K562 (cell line): ENCODE data around the gene ETFRF1. TPM values are rescaled to one million over a fixed set of nuclear protein-coding genes. Genes with fewer than 3 reads are reported as not detected.
A peak's percentile ranks its signal among the peaks of the same experiment; 100 is the strongest.

ENCODE experiments used
- ATAC-seq: fragments of 200-7000 bp; cut with Tn5 transposase; 3 replicates; pipeline ENCODE4 v1.9.1; 2020; ENCODE audit warnings: moderate library complexity
- BruUV-seq: library from RNA; stranded (reverse); fragments of 400-500 nt; replicated peaks from 2 replicates; lab custom pipeline; 2021; lab: Mats Ljungman, UMichigan
- CTCF ChIA-PET: fragments of 300-600 bp; formaldehyde crosslinking; extraction: SDS; loops from one replicate; lab custom pipeline; 2021; ENCODE audit warnings: low intra/inter-chr PET ratio; lab: Yijun Ruan, JAX
- POLR2A ChIA-PET: fragments of 300-600, 350-650 bp; sonication (Branson Sonifier 250); formaldehyde crosslinking; extraction: SDS; loops from one replicate; lab custom pipeline; 2021; ENCODE audit warnings: antibody characterized with exemption, inconsistent platforms; lab: Yijun Ruan, JAX
- DNase-seq, 4 experiments: peaks; one replicate each; pipeline versions ENCODE4 v3.0.0 to v3.0.0-alpha.2; 2011 to 2018; ENCODE audit warnings: low spot score in 3 of 4, mixed read lengths in 3 of 4; ENCODE audit errors: extremely low read depth in 1 of 4
- FAIRE-seq: peaks from 2 replicates; lab custom pipeline; 2011; peaks lifted over from hg19 to GRCh38; lab: Jason Lieb, UNC
- H2AFZ ChIP-seq: 2 replicates; pipeline ENCODE4 v1.6.0; 2011; ENCODE audit warnings: low read depth, low read length, control low read depth, inconsistent platforms
- H3K27ac ChIP-seq: fragments of 200-600 bp; 3 replicates; pipeline ENCODE4 v1.8.0; 2011; ENCODE audit warnings: low read depth, mild to moderate bottlenecking, control low read depth, inconsistent platforms, low read length, moderate library complexity, mixed read lengths; ENCODE audit errors: extremely low read depth
- H3K27me3 ChIP-seq, 2 experiments: fragments of 300-600 bp in 1 of 2; 2 replicates in 1 of 2; 3 replicates in 1 of 2; pipeline versions ENCODE4 v1.6.0 to v1.8.0; 2011; ENCODE audit warnings: inconsistent platforms in 2 of 2, low read length in 2 of 2, mild to moderate bottlenecking in 1 of 2, mixed read lengths in 1 of 2, moderate library complexity in 1 of 2; ENCODE audit not compliant: control insufficient read depth in 2 of 2, insufficient read depth in 2 of 2
- H3K36me3 ChIP-seq: fragments of 300-600 bp; 3 replicates; pipeline ENCODE4 v1.8.0; 2011; ENCODE audit warnings: mild to moderate bottlenecking, low read length, inconsistent platforms; ENCODE audit not compliant: control insufficient read depth, insufficient read depth
- H3K4me1 ChIP-seq, 2 experiments: fragments of 200-600 bp in 1 of 2; replicated peaks in 1 of 2; 2 replicates in 1 of 2; 3 replicates in 1 of 2; pipeline versions ENCODE4 v1.5.1 to v1.8.0; 2011; ENCODE audit warnings: inconsistent platforms in 2 of 2, low read length in 2 of 2, mild to moderate bottlenecking in 1 of 2, mixed read lengths in 1 of 2, moderate library complexity in 1 of 2; ENCODE audit not compliant: control insufficient read depth in 2 of 2, insufficient read depth in 2 of 2
- H3K4me2 ChIP-seq: 2 replicates; pipeline ENCODE4 v1.6.1; 2011; ENCODE audit warnings: low read length, control low read depth, inconsistent platforms, mixed read lengths; ENCODE audit not compliant: insufficient read depth
- H3K4me3 ChIP-seq: fragments of 200-600 bp; sonication (generic), shearing (Covaris generic); 2 replicates; pipeline ENCODE4 v1.5.1; 2016; ENCODE audit warnings: control low read depth, inconsistent platforms
- H3K79me2 ChIP-seq: fragments of 200-600 bp; 3 replicates; pipeline ENCODE4 v1.8.0; 2011; ENCODE audit warnings: low read length, inconsistent platforms; ENCODE audit not compliant: control insufficient read depth, insufficient read depth
- H3K9ac ChIP-seq, 2 experiments: 2 replicates each; pipeline versions ENCODE4 v1.6.0 to v1.6.1; 2011; ENCODE audit warnings: low read depth in 2 of 2, low read length in 2 of 2, control low read depth in 1 of 2, inconsistent platforms in 1 of 2, mild to moderate bottlenecking in 1 of 2, mixed read lengths in 1 of 2; ENCODE audit not compliant: insufficient read depth in 1 of 2
- H3K9me1 ChIP-seq: one replicate; pipeline ENCODE4 v1.6.0; 2011; ENCODE audit warnings: inconsistent platforms, mild to moderate bottlenecking, low read length, moderate library complexity; ENCODE audit not compliant: control insufficient read depth, insufficient read depth
- H3K9me3 ChIP-seq: replicated peaks from 2 replicates; pipeline ENCODE4 v1.5.1; 2011; ENCODE audit warnings: low read depth, low read length, inconsistent platforms; ENCODE audit not compliant: control insufficient read depth, insufficient read depth
- H4K20me1 ChIP-seq: replicated peaks from 2 replicates; pipeline ENCODE4 v1.6.1; 2011; ENCODE audit warnings: low read length, inconsistent platforms, mixed read lengths; ENCODE audit not compliant: control insufficient read depth, insufficient read depth
- CBX1 ChIP-seq: sonication (generic); IDR thresholded peaks from 2 replicates; pipeline ENCODE4 v1.6.1; 2016; ENCODE audit warnings: antibody characterized with exemption, low read depth, mild to moderate bottlenecking
- NR2C2 ChIP-seq, 2 experiments: fragments of 200-800 bp in 1 of 2; sonication (Bioruptor generic) in 1 of 2; sonication (generic) in 1 of 2; formaldehyde crosslinking in 1 of 2; IDR thresholded peaks; 2 replicates each; pipeline versions ENCODE4 v1.6.1 to v1.8.0; 2016 to 2022; ENCODE audit warnings: mild to moderate bottlenecking in 1 of 2, missing compliant biosample characterization in 1 of 2, missing genetic modification characterization in 1 of 2, missing genetic modification reagents in 1 of 2
- U2AF2 ChIP-seq: fragments of 200-400 bp; formaldehyde crosslinking; optimal IDR thresholded peaks from 2 replicates; pipeline ENCODE3; 2017; ENCODE audit warnings: low read depth, mild to moderate bottlenecking, low read length
- ZC3H4 ChIP-seq: sonication (generic); formaldehyde crosslinking; IDR thresholded peaks from 2 replicates; pipeline ENCODE4 v1.9.0; 2021; ENCODE audit warnings: missing genetic modification reagents, borderline replicate concordance
- ZNF134 ChIP-seq: fragments of 250-450 bp; sonication (Bioruptor Pico); conservative IDR thresholded peaks from 2 replicates; pipeline ENCODE4 v1.4.0; 2020
- ZNF263 ChIP-seq: sonication (generic); formaldehyde crosslinking; IDR thresholded peaks from 2 replicates; pipeline ENCODE4 v1.8.0; 2022; ENCODE audit warnings: mild to moderate bottlenecking, missing genetic modification reagents, borderline replicate concordance
- ZNF316 ChIP-seq: fragments of 450-650 bp; IDR thresholded peaks from 2 replicates; pipeline ENCODE4 v1.6.1; 2016
- ZNF764 ChIP-seq: fragments of 250-450 bp; sonication (Bioruptor Pico); IDR thresholded peaks from 2 replicates; pipeline ENCODE4 v1.4.0; 2020; ENCODE audit warnings: low read depth, mild to moderate bottlenecking, moderate library complexity
- whole genome bisulfite sequencing: fragments of 100-300 bp; shearing (Covaris generic); methylation state at CpG from one replicate; pipeline ENCODE4 v1.1.6; 2016; ENCODE audit warnings: low coverage, mixed read lengths; ENCODE audit not compliant: insufficient coverage; ENCODE audit errors: missing lambda C conversion rate; 5-methylcytosine and 5-hydroxymethylcytosine counted together
- in situ Hi-C: fragments of 300-500 bp; cut with MboI; formaldehyde crosslinking; loops from 4 replicates; pipeline ENCODE4 v1.15.0; 2018; ENCODE audit warnings: inconsistent platforms, mixed read lengths
- intact Hi-C: fragments of 100-400 bp; cut with micrococcal nuclease; formaldehyde crosslinking; loops from 2 replicates; pipeline ENCODE4 v1.14.2; 2022
- polyA plus RNA-seq, 8 experiments: library from polyadenylated mRNA; depleted of rRNA in 4 of 8; stranded (reverse) in 5 of 8; unstranded in 3 of 8; fragments of >200 nt; fragmentation: Nextera tagmentation in 2 of 8; fragmentation: Illumina TruSeq in 1 of 8; extraction: Ambion mirVana in 2 of 8; extraction: Trizol in 1 of 8; gene quantifications; 2 replicates each; pipeline versions ENCODE4 v1.2.1 to v1.2.3, GENCODE V29; 2011 to 2014; ENCODE audit warnings: inconsistent platforms in 1 of 8, missing spikeins in 1 of 8
- total RNA-seq, 7 experiments: library from RNA; depleted of rRNA in 6 of 7; stranded (reverse); fragments of >200 nt in 6 of 7; fragmentation: Illumina TruSeq in 2 of 7; extraction: Trizol in 2 of 7; gene quantifications; 2 replicates each; pipeline versions ENCODE4 v1.2.1 to v1.2.3, GENCODE V29; 2011 to 2021; ENCODE audit warnings: low replicate concordance in 1 of 7

Gene ETFRF1
- total and polyA plus RNA-seq, 9 of the 15 experiments (the other 6 are each of a cell fraction or from before 2014, with no cell fraction given): 16.1 to 107 (median 33.7) TPM

DNA sequence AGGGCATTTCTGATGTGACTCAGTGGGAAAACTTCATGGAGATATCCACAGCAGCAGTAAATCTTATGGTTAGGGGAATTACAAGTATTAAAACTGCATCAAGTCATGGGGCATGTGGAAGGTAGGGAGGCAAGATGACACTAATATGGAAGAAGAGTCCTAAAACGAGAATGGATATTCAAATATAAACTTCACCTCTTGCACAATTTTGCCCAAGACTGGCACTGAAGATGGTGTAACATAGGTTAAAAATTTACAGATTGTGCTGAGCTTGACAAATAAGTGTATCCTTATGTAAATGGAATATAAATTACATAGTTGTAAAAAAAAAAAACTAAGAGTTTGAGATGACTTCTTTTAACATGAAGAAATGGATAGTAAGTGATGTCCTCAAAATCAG is 12.8 kb downstream of the ETFRF1 start:
- TF ChIP-seq ZNF316: peak; percentile 48; the same call in 1 of the 2 replicates
- no peak for TF ChIP-seq CBX1
- no peak for TF ChIP-seq ZC3H4 (CRISPR knock-in tag)
- H3K4me1 ChIP-seq: no peaks in the 10 kb centered on the region
- no TSS peak for BruUV-seq
- H3K79me2 ChIP-seq: no peaks in the 10 kb centered on the region
- no peak overlapping the region for H3K27ac ChIP-seq
- 63% methylated on average over 1 of the region's 1 CpG for WGBS
- FAIRE-seq (no peak), ATAC-seq (no peak), DNase-seq (no peak)
- no peak overlapping the region for H3K4me3 ChIP-seq
- H3K9me3 ChIP-seq: no peaks in the 10 kb centered on the region
- H3K36me3 ChIP-seq: peaks cover 33% of the 10 kb centered on the region
- H3K9ac ChIP-seq: no peak overlapping the region
- H2AFZ ChIP-seq: no peak overlapping the region
- H3K9me1 ChIP-seq: no peaks in the 10 kb centered on the region
- ChIA-PET CTCF (no interaction called here), POLR2A (no interaction called here)
- intact Hi-C loops: no loop called here
- no peaks in the 10 kb centered on the region for H4K20me1 ChIP-seq
- H3K4me2 ChIP-seq: no peak overlapping the region
- in situ Hi-C loops: no loop called here
- H3K27me3 ChIP-seq: no peaks in the 10 kb centered on the region

DNA sequence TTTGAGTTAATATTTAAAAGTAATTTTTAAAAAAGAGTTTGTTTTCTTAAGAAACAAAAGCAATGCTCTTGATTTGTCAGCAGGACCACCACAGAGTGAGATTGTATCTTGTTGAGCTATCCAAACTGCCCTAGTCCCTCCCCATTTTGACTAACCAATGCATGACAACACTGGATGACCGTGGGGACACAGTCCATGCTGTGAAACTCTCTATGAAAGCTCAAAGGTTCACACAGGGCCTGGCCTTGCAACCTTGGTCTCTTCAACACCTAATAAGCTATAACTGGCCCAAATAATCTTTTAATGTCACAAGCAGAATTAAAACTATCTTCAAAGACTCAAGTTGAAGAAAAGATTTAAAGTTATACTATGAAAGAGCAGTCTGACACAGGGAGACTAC is 13.5 kb downstream of the ETFRF1 start:
- Histone ChIP-seq H3K36me3 (peaks cover 30% of the 10 kb centered on the region; the same call in 2 of the 3 replicates), H3K79me2 (no peaks in the 10 kb centered on the region), H3K9me1 (no peaks in the 10 kb centered on the region), H2AFZ (no peak overlapping the region), H3K4me3 (no peak overlapping the region), H3K9me3 (no peaks in the 10 kb centered on the region), H3K4me2 (no peak overlapping the region), H3K27ac (no peak overlapping the region), H4K20me1 (no peaks in the 10 kb centered on the region), H3K27me3 (no peaks in the 10 kb centered on the region), H3K9ac (no peak overlapping the region), H3K4me1 (no peaks in the 10 kb centered on the region)
- FAIRE-seq (no peak), ATAC-seq (no peak), DNase-seq (no peak)
- POLR2A ChIA-PET: no interaction called here
- intact Hi-C loops (no loop called here), in situ Hi-C loops (no loop called here)
- WGBS: 75% methylated on average over 1 of the region's 1 CpG
- TF ChIP-seq ZNF263 (CRISPR knock-in tag) (no peak), ZNF764 (CRISPR knock-in tag) (no peak), ZNF134 (CRISPR knock-in tag) (no peak), U2AF2 (no peak), NR2C2 (CRISPR knock-in tag; IDR thresholded peaks at IDR 0.05) (no peak), NR2C2 (tag; IDR thresholded peaks at IDR 0.05) (no peak)
- no TSS peak for BruUV-seq
- CTCF ChIA-PET: no interaction called here
